SU-DHL-6 (cell line): Measurements from ENCODE around the gene APOC4.

ENCODE experiments used
- H2AFZ ChIP-seq: fragments of 200-600 bp; sonication (generic); 2 replicates; pipeline ENCODE4 v1.6.1; 2014; ENCODE audit warnings: low read depth, mild to moderate bottlenecking, moderate library complexity, mixed read lengths, antibody characterized with exemption, low read length; ENCODE audit not compliant: severe bottlenecking
- H3F3A ChIP-seq: fragments of 200-600 bp; shearing (Covaris generic); 2 replicates; pipeline ENCODE4 v1.6.0; 2016; ENCODE audit warnings: antibody characterized with exemption, mild to moderate bottlenecking; ENCODE audit not compliant: insufficient read depth
- H3K27ac ChIP-seq: fragments of 200-600 bp; sonication (generic); 2 replicates; pipeline ENCODE4 v1.5.1; 2016; ENCODE audit warnings: low read depth, mild to moderate bottlenecking, low read length, moderate library complexity, mixed read lengths
- H3K27me3 ChIP-seq: fragments of 200-600 bp; sonication (generic), shearing (Covaris generic); 2 replicates; pipeline ENCODE4 v1.6.0; 2014; ENCODE audit warnings: mild to moderate bottlenecking, low read length
- H3K36me3 ChIP-seq: fragments of 200-600 bp; sonication (generic); 2 replicates; pipeline ENCODE4 v1.6.1; 2014; ENCODE audit warnings: mild to moderate bottlenecking, low read length, mixed read lengths
- H3K4me2 ChIP-seq: fragments of 300-600, 200-600 bp; shearing (Covaris generic), sonication (generic); 2 replicates; pipeline ENCODE4 v1.6.0; 2014; ENCODE audit warnings: low read length, low read depth, mild to moderate bottlenecking; ENCODE audit not compliant: poor library complexity, severe bottlenecking
- H3K4me3 ChIP-seq: fragments of 200-600 bp; sonication (generic); 2 replicates; pipeline ENCODE4 v1.5.1; 2014; ENCODE audit warnings: antibody characterized with exemption, low read length, mild to moderate bottlenecking, mixed read lengths; ENCODE audit not compliant: insufficient read depth, poor library complexity, severe bottlenecking
- H3K79me2 ChIP-seq: fragments of 200-600 bp; sonication (generic); 2 replicates; pipeline ENCODE4 v1.6.1; 2014; ENCODE audit warnings: mild to moderate bottlenecking, low read length, moderate library complexity; ENCODE audit not compliant: insufficient read depth
- H3K9ac ChIP-seq: fragments of 200-600 bp; sonication (generic); 2 replicates; pipeline ENCODE4 v1.7.0; 2014; ENCODE audit warnings: mild to moderate bottlenecking, low read length
- H3K9me2 ChIP-seq: fragments of 200-600 bp; sonication (generic); replicated peaks from 2 replicates; pipeline ENCODE4 v1.6.1; 2014; ENCODE audit warnings: low read length; ENCODE audit not compliant: insufficient read depth
- H3K9me3 ChIP-seq: fragments of 200-600 bp; sonication (generic); 2 replicates; pipeline ENCODE4 v1.6.1; 2014; ENCODE audit warnings: low read length, mixed read lengths; ENCODE audit not compliant: insufficient read depth
- H4K20me1 ChIP-seq: fragments of 200-600 bp; sonication (generic); 2 replicates; pipeline ENCODE4 v1.6.1; 2014; ENCODE audit warnings: low read depth, mild to moderate bottlenecking, antibody characterized with exemption, low read length, moderate library complexity, mixed read lengths
- EZH2phosphoT487 ChIP-seq: fragments of 200-600 bp; sonication (generic), shearing (Covaris generic); conservative IDR thresholded peaks from 2 replicates; pipeline ENCODE4 v1.6.1; 2018; ENCODE audit warnings: mild to moderate bottlenecking, antibody characterized with exemption, low read length, moderate library complexity, mixed read lengths
- TF ChIP-seq, protein P1 (sequence below): fragments of 200-600 bp; sonication (generic); IDR thresholded peaks from one replicate; pipeline ENCODE4 v1.5.1; 2017; ENCODE audit warnings: antibody characterized with exemption, mild to moderate bottlenecking, low read length, moderate library complexity; ENCODE audit not compliant: insufficient read depth, poor library complexity, severe bottlenecking

Gene APOC4

DNA sequence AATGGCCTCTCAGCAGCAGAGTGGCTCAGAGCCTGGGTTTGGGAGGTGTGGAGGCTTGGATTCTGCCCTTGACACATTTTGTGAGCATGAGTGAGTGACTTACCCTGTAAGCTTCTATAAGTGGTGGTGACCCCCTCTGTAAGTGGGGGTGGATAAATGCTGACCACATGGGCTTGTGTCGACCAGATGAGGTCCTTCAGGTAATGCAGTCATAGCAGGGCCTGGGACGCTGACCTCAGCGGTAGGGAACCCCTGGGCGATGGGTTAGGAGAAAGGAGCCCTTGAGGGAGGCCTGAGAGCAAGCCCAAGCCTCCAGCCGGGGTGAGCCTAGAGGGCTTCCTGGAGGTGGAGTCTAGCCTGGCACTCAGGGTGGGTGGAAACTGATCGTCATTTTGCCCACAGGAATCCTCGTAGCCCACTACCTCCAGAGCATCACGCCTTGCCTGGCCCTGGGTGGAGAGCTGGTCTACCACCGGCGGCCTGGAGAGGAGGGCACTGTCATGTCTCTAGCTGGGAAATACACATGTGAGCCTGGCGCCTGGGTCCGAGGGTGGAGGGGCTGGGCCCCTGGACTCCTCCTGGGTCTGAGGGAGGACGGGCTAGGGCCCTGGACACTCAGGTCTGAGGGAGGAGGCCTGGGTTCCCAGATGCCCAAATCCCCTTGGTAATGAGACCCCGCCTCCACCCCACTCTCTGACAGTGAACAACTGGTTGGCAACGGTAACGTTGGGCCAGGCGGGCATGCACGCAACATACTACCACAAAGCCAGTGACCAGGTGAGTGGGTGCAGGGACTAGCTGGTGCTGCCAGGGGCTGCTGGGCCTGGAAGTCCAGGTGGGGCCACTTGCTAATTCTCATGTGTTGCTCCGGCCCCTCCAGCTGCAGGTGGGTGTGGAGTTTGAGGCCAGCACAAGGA lies 41.5 kb upstream of the APOC4 start:
- Histone ChIP-seq H3K9ac (no peak overlapping the region), H4K20me1 (no peaks in the 10 kb centered on the region), H3F3A (no peaks in the 10 kb centered on the region), H3K36me3 (no peaks in the 10 kb centered on the region), H3K79me2 (no peaks in the 10 kb centered on the region; the same call in 1 of the 2 replicates), H3K9me3 (no peaks in the 10 kb centered on the region), H3K4me3 (no peak overlapping the region), H3K4me2 (no peak overlapping the region), H2AFZ (no peak overlapping the region), H3K9me2 (no peaks in the 10 kb centered on the region), H3K27me3 (no peaks in the 10 kb centered on the region), H3K27ac (no peak overlapping the region)
- TF ChIP-seq, protein P1, sequence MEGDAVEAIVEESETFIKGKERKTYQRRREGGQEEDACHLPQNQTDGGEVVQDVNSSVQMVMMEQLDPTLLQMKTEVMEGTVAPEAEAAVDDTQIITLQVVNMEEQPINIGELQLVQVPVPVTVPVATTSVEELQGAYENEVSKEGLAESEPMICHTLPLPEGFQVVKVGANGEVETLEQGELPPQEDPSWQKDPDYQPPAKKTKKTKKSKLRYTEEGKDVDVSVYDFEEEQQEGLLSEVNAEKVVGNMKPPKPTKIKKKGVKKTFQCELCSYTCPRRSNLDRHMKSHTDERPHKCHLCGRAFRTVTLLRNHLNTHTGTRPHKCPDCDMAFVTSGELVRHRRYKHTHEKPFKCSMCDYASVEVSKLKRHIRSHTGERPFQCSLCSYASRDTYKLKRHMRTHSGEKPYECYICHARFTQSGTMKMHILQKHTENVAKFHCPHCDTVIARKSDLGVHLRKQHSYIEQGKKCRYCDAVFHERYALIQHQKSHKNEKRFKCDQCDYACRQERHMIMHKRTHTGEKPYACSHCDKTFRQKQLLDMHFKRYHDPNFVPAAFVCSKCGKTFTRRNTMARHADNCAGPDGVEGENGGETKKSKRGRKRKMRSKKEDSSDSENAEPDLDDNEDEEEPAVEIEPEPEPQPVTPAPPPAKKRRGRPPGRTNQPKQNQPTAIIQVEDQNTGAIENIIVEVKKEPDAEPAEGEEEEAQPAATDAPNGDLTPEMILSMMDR = no peak
- no peak for TF ChIP-seq EZH2phosphoT487

DNA sequence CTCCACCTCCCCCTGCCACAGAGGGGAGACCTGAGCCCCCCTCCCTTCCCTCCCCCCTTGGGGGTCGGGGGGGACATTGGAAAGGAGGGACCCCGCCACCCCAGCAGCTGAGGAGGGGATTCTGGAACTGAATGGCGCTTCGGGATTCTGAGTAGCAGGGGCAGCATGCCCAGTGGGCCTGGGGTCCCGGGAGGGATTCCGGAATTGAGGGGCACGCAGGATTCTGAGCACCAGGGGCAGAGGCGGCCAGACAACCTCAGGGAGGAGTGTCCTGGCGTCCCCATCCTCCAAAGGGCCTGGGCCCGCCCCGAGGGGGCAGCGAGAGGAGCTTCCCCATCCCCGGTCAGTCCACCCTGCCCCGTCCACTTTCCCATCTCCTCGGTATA lies 38.8 kb upstream of the APOC4 start:
- H3K79me2 ChIP-seq = no peaks in the 10 kb centered on the region
- TF ChIP-seq EZH2phosphoT487 = no peak
- TF ChIP-seq, protein P1 = no peak
- H3K9ac ChIP-seq = no peak overlapping the region
- no peak overlapping the region for H3K27ac ChIP-seq
- H4K20me1 ChIP-seq = no peaks in the 10 kb centered on the region
- no peaks in the 10 kb centered on the region for H3F3A ChIP-seq
- no peak overlapping the region for H2AFZ ChIP-seq
- H3K27me3 ChIP-seq = no peaks in the 10 kb centered on the region
- H3K36me3 ChIP-seq = no peaks in the 10 kb centered on the region
- no peak overlapping the region for H3K4me2 ChIP-seq
- no peaks in the 10 kb centered on the region for H3K9me3 ChIP-seq
- H3K9me2 ChIP-seq = no peaks in the 10 kb centered on the region
- H3K4me3 ChIP-seq = no peak overlapping the region

DNA sequence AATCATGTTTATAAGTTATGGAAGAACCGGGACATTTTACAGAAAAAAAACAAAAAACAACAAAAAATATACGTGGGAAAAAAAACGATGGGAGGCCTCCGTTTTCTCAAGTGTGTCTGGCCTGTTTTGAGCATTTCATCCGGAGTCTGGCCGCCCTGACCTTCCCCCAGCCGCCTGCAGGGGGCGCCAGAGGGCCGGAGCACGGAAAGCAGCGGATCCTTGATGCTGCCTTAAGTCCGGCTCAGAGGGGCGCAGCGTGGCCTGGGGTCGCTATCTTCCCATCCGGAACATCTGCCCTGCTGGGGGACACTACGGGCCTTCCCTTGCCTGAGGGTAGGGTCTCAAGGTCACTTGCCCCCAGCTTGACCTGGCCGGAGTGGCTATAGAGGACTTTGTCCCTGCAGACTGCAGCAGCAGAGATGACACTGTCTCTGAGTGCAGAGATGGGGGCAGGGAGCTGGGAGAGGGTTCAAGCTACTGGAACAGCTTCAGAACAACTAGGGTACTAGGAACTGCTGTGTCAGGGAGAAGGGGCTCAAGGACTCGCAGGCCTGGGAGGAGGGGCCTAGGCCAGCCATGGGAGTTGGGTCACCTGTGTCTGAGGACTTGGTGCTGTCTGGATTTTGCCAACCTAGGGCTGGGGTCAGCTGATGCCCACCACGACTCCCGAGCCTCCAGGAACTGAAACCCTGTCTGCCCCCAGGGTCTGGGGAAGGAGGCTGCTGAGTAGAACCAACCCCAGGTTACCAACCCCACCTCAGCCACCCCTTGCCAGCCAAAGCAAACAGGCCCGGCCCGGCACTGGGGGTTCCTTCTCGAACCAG lies 38.2 kb upstream of the APOC4 start:
- H3K4me3 ChIP-seq = no peak overlapping the region
- H3K4me2 ChIP-seq = no peak overlapping the region
- H3F3A ChIP-seq = no peaks in the 10 kb centered on the region
- H3K36me3 ChIP-seq = no peaks in the 10 kb centered on the region
- no peaks in the 10 kb centered on the region for H3K79me2 ChIP-seq
- H3K9me2 ChIP-seq = no peaks in the 10 kb centered on the region
- no peak overlapping the region for H2AFZ ChIP-seq
- TF ChIP-seq, protein P1 = peak; percentile 86
- TF ChIP-seq EZH2phosphoT487 = no peak
- H3K9me3 ChIP-seq = no peaks in the 10 kb centered on the region
- H4K20me1 ChIP-seq = no peaks in the 10 kb centered on the region
- H3K9ac ChIP-seq = no peak overlapping the region
- H3K27me3 ChIP-seq = no peaks in the 10 kb centered on the region
- no peak overlapping the region for H3K27ac ChIP-seq
